Astrocyte of the cerebellum (primary cell): ENCODE results near the gene PLPPR1.
A peak's percentile ranks its signal among the peaks of the same experiment; 100 is the strongest.

ENCODE experiments used
- DNase-seq: peaks from one replicate; pipeline ENCODE4 v3.0.0-alpha.2; 2011; ENCODE audit warnings: low read depth
- H3K4me3 ChIP-seq: 2 replicates; pipeline ENCODE4 v1.5.1; 2011; ENCODE audit warnings: mild to moderate bottlenecking, low read depth, low read length, moderate library complexity
- CTCF ChIP-seq: IDR thresholded peaks from 2 replicates; pipeline ENCODE4 v1.5.1; 2012; ENCODE audit warnings: low read length, low read depth, moderate library complexity, mild to moderate bottlenecking; ENCODE audit errors: missing control alignments
- in situ Hi-C: cut with HindIII; loops from 2 replicates; pipeline ENCODE4 v1.10.0; 2017; ENCODE audit warnings: low sequenced_read_pairs

Gene PLPPR1

GRCh38 chr9:101028346-101029314 is at the start of gene PLPPR1:
Gene PLPPR1 (plus strand): TSS chr9:101028727.
- in situ Hi-C loops = no loop called here
- peak; percentile 2 for DNase-seq
- TF ChIP-seq CTCF = no peak
- H3K4me3 ChIP-seq = peak within 1 kb of the TSS; percentile 54

GRCh38 chr9:100989731-100990130 is 38.8 kb upstream of the PLPPR1 start:
- no peak overlapping the region for H3K4me3 ChIP-seq
- no peak for TF ChIP-seq CTCF
- DNase-seq = no peak
- in situ Hi-C loops = no loop called here

- no peak for TF ChIP-seq CTCF
- no peak for DNase-seq
- in situ Hi-C loops = no loop called here
- no peak overlapping the region for H3K4me3 ChIP-seq
Measured at GRCh38 chr9:100990605-100991381, 37.7 kb upstream of the PLPPR1 start.

GRCh38 chr9:100992632-100993031 is 35.9 kb upstream of the PLPPR1 start:
- no peak overlapping the region for H3K4me3 ChIP-seq
- no peak for DNase-seq
- no peak for TF ChIP-seq CTCF
- in situ Hi-C loops = no loop called here

GRCh38 chr9:100999906-101000544 is 28.5 kb upstream of the PLPPR1 start:
- DNase-seq = no peak
- in situ Hi-C loops = no loop called here

More at GRCh38 chr9:100999906-101000544, 28.5 kb upstream of the PLPPR1 start:
- no peak overlapping the region for H3K4me3 ChIP-seq
- TF ChIP-seq CTCF = no peak
